ENCODE results near the gene POTEC.
"Not testable (repeated sequence)": the region's sequence is repeated elsewhere in the genome, so short reads cannot be mapped to it uniquely, and the experiment has no call there.

The POTEC gene

DNA sequence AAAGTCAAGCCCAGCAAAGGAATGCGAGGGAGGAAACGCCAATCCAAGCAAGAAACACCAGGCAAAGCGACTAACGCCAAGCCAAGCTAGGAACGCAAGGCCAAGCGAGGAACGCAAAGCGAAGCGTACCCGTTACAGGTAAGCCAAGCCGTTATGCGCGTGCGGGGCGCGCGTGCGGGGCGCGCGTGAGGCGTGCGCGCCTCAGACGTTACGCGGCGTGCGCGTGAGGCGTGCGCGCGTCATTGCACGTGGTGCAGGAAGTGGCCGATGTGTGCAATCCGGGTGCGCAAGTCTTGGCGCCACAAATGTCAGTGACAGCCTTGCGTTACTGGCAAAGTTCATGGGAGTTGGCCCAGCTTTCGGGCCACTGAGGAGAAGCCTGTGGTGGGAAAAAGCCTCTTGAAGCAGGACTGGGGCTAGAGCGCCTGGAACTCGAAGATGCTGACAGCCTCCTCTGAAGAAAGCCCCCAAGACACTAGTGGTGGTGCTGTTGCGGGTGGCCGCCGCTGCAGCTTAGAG, at the start of gene POTEC:
POTEC (minus strand) TSS at position 155 of the 519 bp plus-strand sequence. CDS start 454 bp downstream, outside the sequence.
- DNase-seq (ENCODE audit: low read depth, low spot score): not testable (repeated sequence)

DNA sequence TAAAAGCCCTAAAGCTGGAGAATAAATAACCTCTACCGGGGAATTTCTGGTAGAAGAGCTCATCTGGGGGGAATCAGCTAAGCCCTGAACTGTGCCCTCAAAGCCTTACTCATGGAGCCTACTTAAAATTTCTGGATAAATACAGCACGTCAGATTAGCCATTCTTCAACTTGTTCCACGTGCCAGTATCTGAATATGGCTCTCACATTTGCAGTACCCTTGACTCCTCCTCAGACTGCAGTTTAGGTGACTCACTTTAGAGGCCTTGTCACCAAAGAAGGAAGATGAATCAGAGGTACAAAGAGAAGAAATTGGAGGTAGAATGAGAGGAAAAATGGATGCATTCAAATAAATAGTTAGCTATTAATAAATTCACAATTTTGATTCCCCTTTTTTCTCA, 34.6 kb upstream of the POTEC start:
- DNase-seq (ENCODE audit: low read depth, low spot score): no peak

DNA sequence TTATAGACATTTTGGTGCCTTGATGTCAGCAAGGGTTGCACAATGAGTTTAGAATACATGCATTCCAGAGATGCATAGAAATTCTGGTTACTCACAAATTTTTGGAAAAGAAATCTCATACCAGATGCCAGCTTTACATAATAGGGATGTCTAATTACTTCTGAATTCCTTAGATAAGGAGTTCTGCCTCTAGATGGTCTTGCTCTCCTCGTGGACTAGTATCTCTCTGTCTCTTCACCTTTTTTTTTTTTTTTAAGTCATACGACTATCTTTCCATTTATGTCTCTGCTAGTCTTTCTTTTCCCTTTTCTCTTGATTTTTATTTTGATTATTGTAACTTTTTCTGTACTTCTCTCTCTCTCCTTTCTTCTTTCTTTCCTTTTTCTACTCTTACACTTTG, 16.1 kb upstream of the POTEC start:
- DNase-seq (ENCODE audit: low read depth, low spot score): not testable (repeated sequence)

DNA sequence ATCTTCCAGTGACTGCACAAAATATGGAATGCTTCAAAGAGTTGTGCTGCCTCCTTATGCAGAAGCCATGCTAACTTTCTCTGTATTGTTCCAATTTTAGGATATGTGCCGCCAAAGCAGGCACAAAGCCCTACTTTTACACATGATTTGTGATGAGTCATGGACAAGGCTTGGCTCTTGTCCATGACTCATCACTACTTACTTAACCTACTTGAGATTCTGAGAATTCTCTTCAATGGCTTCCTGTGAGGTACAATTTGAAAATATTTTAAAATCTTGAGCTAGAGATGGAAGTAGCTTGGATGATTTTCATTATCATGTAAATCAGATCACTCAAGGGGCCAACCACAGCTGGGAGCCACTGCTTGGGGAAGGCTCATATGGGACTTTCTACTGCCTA, 11.7 kb downstream of the POTEC start:
- DNase-seq (ENCODE audit: low read depth, low spot score): not testable (repeated sequence)

DNA sequence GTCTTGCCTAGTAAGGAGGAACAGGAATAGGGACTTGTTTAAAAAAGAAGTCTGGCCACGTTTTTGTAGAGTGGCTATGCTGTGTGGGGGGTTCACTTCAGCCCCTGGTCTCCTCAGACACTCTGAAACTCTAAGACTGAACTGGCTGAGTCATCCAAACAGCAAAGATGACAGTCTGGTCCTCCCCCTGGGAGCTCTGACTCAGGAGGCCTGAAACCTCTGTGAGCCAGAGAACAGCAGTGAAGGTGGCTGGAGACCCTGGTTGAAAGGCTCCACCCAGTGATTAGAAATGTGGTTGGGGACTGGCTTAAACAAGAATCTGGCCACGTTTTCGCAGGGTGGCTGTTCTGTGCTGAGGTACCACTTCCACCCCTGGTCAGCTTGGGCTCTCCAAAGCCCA, 32.7 kb downstream of the POTEC start:
- not testable (repeated sequence) for DNase-seq (ENCODE audit: low read depth, low spot score)

DNA sequence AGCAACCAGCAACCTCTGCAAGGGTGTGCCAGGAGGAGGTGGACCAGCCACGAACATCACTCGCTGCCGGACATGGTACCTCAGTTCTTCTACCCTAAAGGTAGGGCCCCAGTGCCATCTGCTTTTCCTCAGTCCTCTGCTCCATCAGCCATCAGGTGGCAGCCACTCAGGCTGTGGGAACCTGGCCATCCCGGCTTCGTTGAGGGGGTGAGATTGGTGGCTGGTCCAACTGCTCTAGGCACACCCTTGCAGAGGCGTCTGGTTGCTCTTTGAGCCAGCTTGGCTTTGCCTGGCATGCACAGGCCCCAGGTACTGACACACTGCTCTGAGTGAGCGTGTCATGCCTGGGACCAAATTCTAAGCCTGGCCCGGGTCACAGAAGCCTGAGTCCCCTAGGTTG, 39.7 kb downstream of the POTEC start:
- DNase-seq (ENCODE audit: low read depth, low spot score): not testable (repeated sequence)

DNA sequence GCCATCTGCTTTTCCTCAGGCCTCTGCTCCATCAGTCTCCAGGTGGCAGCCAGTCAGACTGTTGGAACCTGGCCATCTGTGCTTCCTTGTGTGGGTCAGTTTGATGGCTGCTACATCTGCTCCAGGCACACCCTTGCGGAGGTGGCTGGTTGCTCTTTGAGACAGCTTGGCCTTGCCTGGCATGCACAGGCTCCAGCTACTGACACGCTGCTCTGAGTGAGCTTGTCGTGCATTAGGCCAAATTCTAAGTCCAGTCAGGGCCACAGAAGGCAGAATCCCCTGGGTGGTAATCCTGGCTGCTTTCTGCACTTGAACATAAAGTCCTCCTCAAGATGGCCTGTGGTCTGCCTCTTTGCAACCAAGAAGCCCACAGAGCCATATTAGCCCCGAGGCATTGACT, 41.5 kb downstream of the POTEC start:
- not testable (repeated sequence) for DNase-seq (ENCODE audit: low read depth, low spot score)

DNA sequence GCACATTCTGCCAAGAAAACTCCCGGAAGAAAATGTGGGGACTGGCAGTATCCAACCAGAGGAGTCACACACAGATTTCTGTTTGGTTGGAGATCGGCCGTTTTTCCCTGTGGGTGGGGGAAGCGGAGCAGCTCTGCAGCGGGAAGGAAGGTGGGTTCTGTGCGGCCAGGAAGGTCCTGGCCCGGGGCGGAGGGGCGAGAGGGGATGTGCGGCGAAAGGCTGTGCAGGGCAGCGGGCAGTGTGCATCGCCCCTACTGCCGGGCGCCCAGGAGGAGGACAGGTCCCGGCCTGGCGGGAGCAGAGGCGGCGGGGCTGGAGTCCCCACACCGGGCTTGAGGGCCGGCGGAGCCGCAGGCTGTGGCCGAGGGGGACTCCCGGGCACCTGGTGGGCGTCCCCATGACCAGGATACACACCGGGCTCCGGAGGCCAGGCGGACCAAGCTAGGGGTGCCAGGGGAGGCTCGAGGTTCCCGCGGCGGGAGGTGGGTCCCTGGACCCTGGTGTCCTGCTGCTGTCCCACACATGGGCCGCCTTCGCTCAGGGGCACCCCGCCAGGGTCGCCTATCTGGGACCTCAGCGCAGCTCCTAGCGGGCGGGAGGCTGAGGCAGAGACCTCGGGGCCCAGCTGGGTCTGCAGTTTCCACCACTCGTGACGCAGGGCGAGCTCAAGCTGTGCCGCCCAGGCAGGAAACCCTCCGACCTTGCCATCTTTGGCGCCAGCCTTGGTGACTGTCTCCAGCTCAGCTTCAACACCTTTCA, 54.0 kb downstream of the POTEC start:
- DNase-seq (ENCODE audit: low read depth, low spot score): not testable (repeated sequence)

DNA sequence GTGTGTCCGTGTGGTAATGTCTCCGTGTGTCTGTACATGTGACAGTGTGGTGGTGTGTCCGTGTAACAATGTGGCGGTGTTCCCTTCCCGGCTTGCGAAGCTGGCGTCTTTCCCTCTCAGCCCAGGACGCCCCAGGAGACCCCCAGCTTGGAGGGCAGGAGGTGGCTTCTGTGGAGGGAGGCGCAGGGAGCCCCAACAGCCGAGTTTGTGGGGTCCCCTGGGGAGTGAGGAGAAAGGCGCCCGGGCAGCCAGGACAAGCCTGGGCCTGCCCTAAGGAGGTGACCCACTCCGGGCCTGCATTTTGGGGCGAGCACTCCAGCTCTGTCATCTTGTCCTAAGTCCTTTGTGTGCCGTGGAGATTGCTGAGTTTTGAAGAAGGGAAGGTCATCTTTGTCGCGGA, 54.6 kb downstream of the POTEC start:
- DNase-seq (ENCODE audit: low read depth, low spot score): not testable (repeated sequence)

DNA sequence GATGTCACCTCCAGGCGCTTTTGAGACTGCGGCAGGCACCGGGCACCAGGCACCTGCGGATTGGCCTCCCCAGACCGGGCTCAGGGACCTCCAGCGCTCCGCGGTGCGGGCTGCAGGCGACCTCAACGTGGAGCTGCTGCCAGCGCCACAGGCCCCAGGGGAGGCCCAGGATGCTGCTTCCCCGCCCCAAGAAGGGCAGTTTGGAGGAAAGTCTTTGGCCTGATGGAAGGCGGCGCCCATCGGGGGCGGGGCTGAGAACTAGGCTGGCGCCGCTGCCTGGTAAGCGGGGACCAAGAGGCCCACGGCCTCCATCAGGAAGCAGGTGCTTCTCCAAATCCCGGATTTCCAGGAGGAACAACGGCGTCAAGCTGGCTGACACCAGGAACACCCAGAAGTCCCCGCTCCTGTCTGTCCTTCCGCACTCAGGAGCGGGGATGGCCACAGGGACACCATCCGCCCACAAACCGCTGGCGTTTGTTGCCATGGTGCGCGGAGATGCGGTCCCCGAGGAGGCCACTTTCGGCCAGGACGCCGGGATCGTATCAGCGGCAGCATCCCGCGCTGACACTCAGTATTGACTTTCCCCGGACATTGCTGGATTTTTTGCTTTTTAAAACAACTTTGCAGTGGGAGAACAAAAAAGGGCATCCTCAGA, 56.3 kb downstream of the POTEC start:
- not testable (repeated sequence) for DNase-seq (ENCODE audit: low read depth, low spot score)

DNA sequence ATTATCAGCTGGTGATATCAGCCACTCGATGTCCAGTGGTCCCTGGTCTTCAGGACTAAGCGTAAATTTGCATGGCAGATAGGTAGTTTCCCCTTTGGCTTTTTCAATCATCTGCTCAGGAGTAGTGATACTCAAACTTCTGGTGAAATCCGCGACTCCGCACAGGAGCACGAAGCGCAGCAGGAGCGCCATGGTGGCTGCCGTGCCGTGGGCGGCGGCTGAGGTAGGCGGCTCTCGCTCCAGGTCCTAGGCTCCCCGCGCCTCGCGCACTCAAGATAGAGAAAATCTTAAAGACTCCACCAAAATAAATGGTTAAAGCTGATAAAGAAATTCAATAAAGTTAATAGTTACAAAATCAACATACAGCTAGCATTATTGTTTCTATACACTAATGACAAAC, 64.3 kb downstream of the POTEC start:
- DNase-seq (ENCODE audit: low read depth, low spot score): not testable (repeated sequence)

DNA sequence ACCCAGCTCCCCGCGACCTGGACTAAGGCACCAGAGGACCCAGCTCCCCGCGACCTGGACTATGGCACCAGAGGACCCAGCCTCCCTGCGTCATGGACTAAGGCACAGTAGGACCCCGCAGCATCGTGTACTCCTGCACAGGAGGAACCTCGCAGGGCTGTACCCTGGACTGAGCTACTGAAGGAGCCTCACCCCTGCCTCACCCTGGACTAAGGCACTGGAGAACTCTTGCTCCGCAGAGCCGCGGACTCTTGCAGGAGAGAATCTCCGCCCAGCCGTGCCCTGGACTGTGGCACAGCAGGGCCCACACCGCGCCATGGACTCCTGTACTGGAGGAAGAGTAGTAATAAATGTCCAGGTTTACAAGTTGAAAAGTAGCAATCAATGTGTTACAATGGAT, 67.9 kb downstream of the POTEC start:
- not testable (repeated sequence) for DNase-seq (ENCODE audit: low read depth, low spot score)

DNA sequence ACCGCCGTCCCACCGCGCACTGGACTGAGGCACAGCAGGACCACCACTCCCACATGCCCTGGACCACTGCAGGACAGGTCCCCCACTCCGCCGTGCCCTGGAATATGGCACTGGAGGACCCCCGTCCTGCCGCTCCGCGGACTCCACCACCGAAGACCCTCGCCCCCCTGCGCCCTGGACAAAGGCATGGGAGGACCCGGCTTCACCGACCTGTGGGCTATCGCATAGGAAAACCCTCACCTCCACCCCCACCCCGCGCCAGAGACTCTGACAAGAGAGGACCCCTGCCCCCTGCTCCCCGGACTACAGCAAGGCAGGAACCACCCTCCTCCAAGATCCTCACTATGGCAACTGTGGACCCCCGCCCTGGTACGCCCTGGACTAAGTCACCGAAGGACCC, 68.6 kb downstream of the POTEC start:
- not testable (repeated sequence) for DNase-seq (ENCODE audit: low read depth, low spot score)

DNA sequence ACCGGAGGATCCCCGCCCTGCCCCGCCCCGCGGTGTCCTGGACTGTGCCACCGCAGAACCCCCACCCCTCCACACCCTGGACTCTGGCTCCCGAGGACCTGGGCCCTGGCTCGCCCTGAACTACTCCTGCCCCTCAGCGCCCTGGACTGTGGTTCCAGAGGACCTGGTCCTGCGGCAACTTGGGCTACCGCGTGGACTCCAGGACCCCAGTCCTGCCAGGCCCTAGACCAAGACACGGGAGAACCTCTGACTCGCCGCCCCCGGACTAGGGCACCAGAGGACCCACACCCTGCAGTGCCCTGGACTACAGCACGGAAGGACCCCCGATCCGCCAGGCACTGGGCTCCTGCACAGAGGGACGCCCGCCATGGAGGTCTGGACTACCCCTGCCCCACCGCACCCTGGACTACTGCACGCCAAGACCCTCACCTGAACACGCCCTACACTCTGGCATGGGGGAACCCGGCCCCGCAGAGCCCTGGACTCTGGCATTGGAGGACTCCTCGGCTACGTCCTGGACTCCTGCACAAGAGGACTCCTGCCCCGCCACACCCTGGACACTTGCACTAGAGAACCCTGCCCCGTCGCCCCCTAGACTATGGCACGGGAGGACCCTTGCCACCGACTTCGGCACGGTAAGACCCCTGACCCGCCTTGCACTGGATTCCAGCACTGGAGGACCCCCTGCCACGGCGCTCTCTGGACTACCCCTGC, 69.2 kb downstream of the POTEC start:
- not testable (repeated sequence) for DNase-seq (ENCODE audit: low read depth, low spot score)

DNA sequence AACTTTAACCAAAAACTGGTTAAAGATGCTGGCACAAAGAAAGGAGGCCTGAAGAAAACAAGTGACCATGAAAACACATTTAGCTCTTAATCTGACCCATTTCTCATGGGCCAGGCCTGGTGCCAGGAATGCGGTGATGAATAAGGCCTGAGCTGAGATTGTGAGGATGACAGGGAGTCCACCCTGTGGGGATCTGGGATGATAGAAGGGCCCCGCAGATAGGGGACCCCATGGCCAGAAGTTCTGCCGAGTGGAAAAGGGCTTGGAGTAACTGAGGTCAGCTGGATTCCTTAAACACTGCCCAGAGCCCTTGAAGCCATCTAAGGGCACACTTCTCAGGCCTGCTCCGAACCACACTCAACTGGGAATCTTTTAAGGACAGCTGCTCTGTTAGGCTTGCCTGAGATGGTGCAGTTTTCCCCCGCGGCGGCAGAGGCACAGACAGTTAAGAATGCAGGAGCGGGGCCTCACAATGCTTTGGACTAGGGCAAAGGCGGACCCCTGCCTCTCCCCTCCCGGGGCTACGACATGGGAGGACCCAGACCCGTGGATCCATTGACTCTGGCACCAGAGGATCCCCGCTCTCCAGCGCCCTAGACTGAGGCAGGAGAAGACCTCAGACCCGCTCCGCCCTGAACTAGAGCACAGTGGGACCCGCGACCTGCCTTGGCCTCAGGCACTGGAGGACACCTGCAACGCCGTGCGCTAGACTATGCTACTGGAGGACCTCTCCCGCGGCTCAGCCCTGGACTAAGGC, 70.0 kb downstream of the POTEC start:
- DNase-seq (ENCODE audit: low read depth, low spot score): not testable (repeated sequence)

DNA sequence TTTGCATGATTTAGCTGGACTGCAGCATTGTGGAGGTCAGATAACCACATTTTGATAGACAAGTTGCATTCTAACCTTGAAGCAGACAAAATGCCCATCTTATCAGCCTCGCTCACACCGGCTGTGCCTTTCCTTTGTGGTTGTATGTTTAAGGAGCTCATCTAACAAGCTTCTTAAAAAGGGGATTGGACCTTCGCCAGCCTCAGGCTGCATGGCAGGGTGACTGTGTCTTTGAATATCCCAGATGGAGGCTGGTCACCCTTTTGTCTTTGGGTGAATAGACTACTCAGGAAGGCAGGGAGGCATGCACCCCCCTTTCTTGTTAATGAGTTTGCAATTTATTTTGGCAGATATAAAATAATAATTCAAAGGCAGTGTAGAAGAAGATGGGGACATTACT, 72.1 kb downstream of the POTEC start:
- not testable (repeated sequence) for DNase-seq (ENCODE audit: low read depth, low spot score)

DNA sequence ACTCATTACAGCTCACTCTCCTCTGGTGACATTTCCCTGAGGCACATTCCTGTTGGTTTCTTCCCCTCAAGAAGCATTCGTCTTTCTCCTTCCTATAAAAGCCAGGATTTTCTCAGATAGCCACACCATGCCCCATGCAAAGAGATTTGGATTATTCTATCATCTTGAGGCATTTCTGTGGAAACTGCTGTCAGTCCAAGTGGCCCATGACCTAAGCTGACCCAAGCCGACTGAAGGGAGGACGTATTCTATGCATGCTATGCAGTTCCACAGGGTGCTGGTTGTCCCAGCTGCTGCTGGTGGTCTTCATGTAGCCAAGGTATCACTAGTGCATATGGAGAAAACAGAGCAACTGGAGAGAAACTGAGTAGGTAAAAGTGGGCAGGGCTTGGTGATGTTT, 73.0 kb downstream of the POTEC start:
- not testable (repeated sequence) for DNase-seq (ENCODE audit: low read depth, low spot score)

DNA sequence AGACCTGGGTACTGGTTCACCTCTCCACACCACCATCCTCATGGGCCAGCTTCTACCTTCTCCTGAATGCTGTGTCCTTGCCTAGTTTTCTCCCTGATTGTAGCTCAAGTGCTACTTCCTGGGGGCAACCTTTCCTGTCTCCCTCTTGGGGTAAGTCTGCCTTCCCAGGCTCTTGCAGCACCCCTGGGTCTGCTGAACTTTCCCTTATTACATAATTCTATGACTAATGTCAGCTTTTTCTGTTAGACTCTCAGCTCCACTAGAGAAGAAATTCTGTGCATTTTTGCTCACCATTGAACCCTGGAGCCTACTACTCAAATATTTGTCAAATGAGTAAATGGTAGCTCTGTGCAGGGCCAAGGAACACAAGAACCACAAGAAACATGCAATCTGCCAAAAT, 73.4 kb downstream of the POTEC start:
- DNase-seq (ENCODE audit: low read depth, low spot score): not testable (repeated sequence)

DNA sequence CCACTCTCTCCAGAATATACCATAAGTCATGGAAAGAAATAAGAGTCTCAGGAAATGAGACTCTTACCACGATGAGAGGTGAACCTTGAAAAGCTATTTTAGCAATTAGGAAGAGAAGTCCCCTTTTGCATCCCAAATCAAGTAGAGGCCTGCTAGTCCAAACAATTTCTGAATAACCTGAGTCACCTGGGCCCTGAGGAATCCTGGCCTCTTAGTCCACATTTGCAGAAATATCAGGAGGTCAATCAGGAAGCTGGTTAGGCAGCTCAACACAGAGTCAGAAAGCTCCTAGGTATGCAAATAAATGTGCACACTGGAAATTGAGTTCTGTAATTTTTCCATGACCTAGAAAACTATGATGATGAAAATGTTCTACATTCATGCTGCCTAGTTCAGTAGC, 77.4 kb downstream of the POTEC start:
- DNase-seq (ENCODE audit: low read depth, low spot score): not testable (repeated sequence)
